AG09309 (cell line): ENCODE results near the gene SULF2.
A peak's percentile ranks its signal among the peaks of the same experiment; 100 is the strongest.

Experiments
- DNase-seq: peaks from one replicate; pipeline ENCODE4 v3.0.0-alpha.2; 2010; ENCODE audit warnings: low read depth
- H3K4me3 ChIP-seq: 2 replicates; pipeline ENCODE4 v1.5.1; 2011; ENCODE audit warnings: mild to moderate bottlenecking, low read depth, low read length, moderate library complexity; ENCODE audit not compliant: control insufficient read depth
- CTCF ChIP-seq: IDR thresholded peaks from 2 replicates; pipeline ENCODE4 v1.5.1; 2011; ENCODE audit warnings: mild to moderate bottlenecking, low read depth, low read length, inconsistent platforms; ENCODE audit not compliant: insufficient read depth, control insufficient read depth; ENCODE audit errors: missing control alignments

Gene SULF2

GRCh38 chr20:47688385-47689381 lies 96.6 kb downstream of the SULF2 start:
- no peak for TF ChIP-seq CTCF
- no peak for DNase-seq
- H3K4me3 ChIP-seq: no peak overlapping the region

- no peak for DNase-seq
- no peak for TF ChIP-seq CTCF
- H3K4me3 ChIP-seq: no peak overlapping the region
These were observed 97.9 kb downstream of the SULF2 start for GRCh38 chr20:47687095-47687987.

- peak; percentile 8 for TF ChIP-seq CTCF
- peak; percentile 72 for DNase-seq
- H3K4me3 ChIP-seq: no peak overlapping the region
These were observed 98.7 kb downstream of the SULF2 start for GRCh38 chr20:47686545-47686944.

- no peak for TF ChIP-seq CTCF
- DNase-seq: no peak
- H3K4me3 ChIP-seq: no peak overlapping the region
These were observed 100.8 kb downstream of the SULF2 start for GRCh38 chr20:47684306-47685080.

- H3K4me3 ChIP-seq: no peak overlapping the region
- DNase-seq: no peak
- TF ChIP-seq CTCF: no peak
These were observed 102.4 kb downstream of the SULF2 start for GRCh38 chr20:47682916-47683315.

GRCh38 chr20:47682028-47682783 lies 103.1 kb downstream of the SULF2 start:
- no peak for TF ChIP-seq CTCF
- H3K4me3 ChIP-seq: no peak overlapping the region
- peak; percentile 40 for DNase-seq
